ENCODE measurements around the gene SLC7A11.
"Not testable (repeated sequence)": the region's sequence is repeated elsewhere in the genome, so short reads cannot be mapped to it uniquely, and the experiment has no call there.

The SLC7A11 gene

GRCh38 chr4:138242834-138243156, 646 bp upstream of the SLC7A11 start:
- DNase-seq (ENCODE audit: low read depth) = no peak

GRCh38 chr4:138241281-138242075, 671 bp downstream of the SLC7A11 start:
- no peak for DNase-seq (ENCODE audit: low read depth)

- DNase-seq (ENCODE audit: low read depth) = no peak
These were observed 2.7 kb downstream of the SLC7A11 start for GRCh38 chr4:138239491-138239890.

- DNase-seq (ENCODE audit: low read depth) = no peak
These were observed 3.4 kb downstream of the SLC7A11 start for GRCh38 chr4:138238521-138239292.

GRCh38 chr4:138237132-138237531, 5.0 kb downstream of the SLC7A11 start:
- not testable (repeated sequence) for DNase-seq (ENCODE audit: low read depth)

- DNase-seq (ENCODE audit: low read depth) = no peak
These were observed 6.1 kb downstream of the SLC7A11 start for GRCh38 chr4:138236037-138236436.

GRCh38 chr4:138235419-138235952, 6.7 kb downstream of the SLC7A11 start:
- DNase-seq (ENCODE audit: low read depth) = no peak

- no peak for DNase-seq (ENCODE audit: low read depth)
These were observed 7.9 kb downstream of the SLC7A11 start for GRCh38 chr4:138234248-138234647.

- DNase-seq (ENCODE audit: low read depth) = no peak
These were observed 8.7 kb downstream of the SLC7A11 start for GRCh38 chr4:138233313-138234034.

GRCh38 chr4:138232364-138232763, 9.8 kb downstream of the SLC7A11 start:
- no peak for DNase-seq (ENCODE audit: low read depth)

- DNase-seq (ENCODE audit: low read depth) = no peak
These were observed 12.1 kb downstream of the SLC7A11 start for GRCh38 chr4:138230048-138230447.

GRCh38 chr4:138229160-138229559, 13.0 kb downstream of the SLC7A11 start:
- DNase-seq (ENCODE audit: low read depth) = no peak

- no peak for DNase-seq (ENCODE audit: low read depth)
These were observed 15.8 kb downstream of the SLC7A11 start for GRCh38 chr4:138226351-138226750.

GRCh38 chr4:138225477-138225876, 16.7 kb downstream of the SLC7A11 start:
- no peak for DNase-seq (ENCODE audit: low read depth)

GRCh38 chr4:138224614-138225013, 17.5 kb downstream of the SLC7A11 start:
- no peak for DNase-seq (ENCODE audit: low read depth)

- no peak for DNase-seq (ENCODE audit: low read depth)
These were observed 18.8 kb downstream of the SLC7A11 start for GRCh38 chr4:138223231-138223910.

GRCh38 chr4:138222046-138222445, 20.1 kb downstream of the SLC7A11 start:
- no peak for DNase-seq (ENCODE audit: low read depth)

- no peak for DNase-seq (ENCODE audit: low read depth)
These were observed 23.2 kb downstream of the SLC7A11 start for GRCh38 chr4:138218976-138219375.

- DNase-seq (ENCODE audit: low read depth) = no peak
These were observed 24.6 kb downstream of the SLC7A11 start for GRCh38 chr4:138217567-138217966.

GRCh38 chr4:138216272-138216867, 25.8 kb downstream of the SLC7A11 start:
- DNase-seq (ENCODE audit: low read depth) = no peak

- not testable (repeated sequence) for DNase-seq (ENCODE audit: low read depth)
These were observed 31.6 kb downstream of the SLC7A11 start for GRCh38 chr4:138210576-138210975.

GRCh38 chr4:138209094-138209493, 33.1 kb downstream of the SLC7A11 start:
- no peak for DNase-seq (ENCODE audit: low read depth)

Data from activated T-cell treated with anti-CD3 and anti-CD28 coated beads for 24 hours (primary cell).